GM19035 (cell line): ENCODE measurements around the gene MIPEP.
A peak's percentile ranks its signal among the peaks of the same experiment; 100 is the strongest.
"Not testable (repeated sequence)": the region's sequence is repeated elsewhere in the genome, so short reads cannot be mapped to it uniquely, and the experiment has no call there.

Experiments used
- ATAC-seq: cut with Tn5 transposase; IDR thresholded peaks from one replicate; pipeline ENCODE4 v1.9.1; 2021; ENCODE audit not compliant: unreplicated experiment

MIPEP gene

GRCh38 chr13:23751195-23751594 is 138.0 kb downstream of the MIPEP start:
- peak; percentile 49 for ATAC-seq

GRCh38 chr13:23750383-23751121 is 138.6 kb downstream of the MIPEP start:
- ATAC-seq = no peak

GRCh38 chr13:23749288-23749873 is 139.8 kb downstream of the MIPEP start:
- no peak for ATAC-seq

- ATAC-seq = no peak
Measured at GRCh38 chr13:23748109-23748990, 140.8 kb downstream of the MIPEP start.

GRCh38 chr13:23746141-23746540 is 143.1 kb downstream of the MIPEP start:
- ATAC-seq = not testable (repeated sequence)

- ATAC-seq = no peak
Measured at GRCh38 chr13:23744315-23744714, 144.9 kb downstream of the MIPEP start.

GRCh38 chr13:23743278-23744076 is 145.7 kb downstream of the MIPEP start:
- ATAC-seq = no peak

GRCh38 chr13:23741879-23742510 is 147.2 kb downstream of the MIPEP start:
- ATAC-seq = no peak

- no peak for ATAC-seq
Measured at GRCh38 chr13:23740002-23740401, 149.2 kb downstream of the MIPEP start.

- ATAC-seq = no peak
Measured at GRCh38 chr13:23739596-23739995, 149.6 kb downstream of the MIPEP start.

- no peak for ATAC-seq
Measured at GRCh38 chr13:23736541-23736940, 152.7 kb downstream of the MIPEP start.

GRCh38 chr13:23735329-23735728 is 153.9 kb downstream of the MIPEP start:
- ATAC-seq = no peak

GRCh38 chr13:23731709-23732108 is 157.5 kb downstream of the MIPEP start:
- no peak for ATAC-seq

- ATAC-seq = no peak
Measured at GRCh38 chr13:23730251-23730650, 158.9 kb downstream of the MIPEP start.

- ATAC-seq = no peak
Measured at GRCh38 chr13:23729531-23729930, 159.7 kb downstream of the MIPEP start.

GRCh38 chr13:23728807-23729206 is 160.4 kb downstream of the MIPEP start:
- no peak for ATAC-seq

GRCh38 chr13:23725922-23726321 is 163.3 kb downstream of the MIPEP start:
- no peak for ATAC-seq

- no peak for ATAC-seq
Measured at GRCh38 chr13:23724196-23724970, 164.8 kb downstream of the MIPEP start.

- no peak for ATAC-seq
Measured at GRCh38 chr13:23723471-23723870, 165.7 kb downstream of the MIPEP start.
